GM12878 (cell line): ENCODE data around the gene DNAH3. TPM values are rescaled to one million over a fixed set of nuclear protein-coding genes. Genes with fewer than 3 reads are reported as not detected.

ENCODE experiments used
- ATAC-seq: fragments of 200-7000 bp; cut with Tn5 transposase; 3 replicates; pipeline ENCODE4 v1.9.1; 2020; ENCODE audit warnings: mild to moderate bottlenecking, moderate library complexity
- BruUV-seq: library from RNA; stranded (reverse); fragments of 400-500 nt; replicated peaks from 2 replicates; lab custom pipeline; 2021; lab: Mats Ljungman, UMichigan
- CTCF ChIA-PET: fragments of 300-600 bp; sonication (Branson Sonifier 250); formaldehyde crosslinking; extraction: SDS; loops from one replicate; lab custom pipeline; 2021; ENCODE audit warnings: inconsistent platforms; lab: Yijun Ruan, JAX
- POLR2A ChIA-PET: fragments of 350-600 bp; formaldehyde crosslinking; extraction: SDS; loops from one replicate; lab custom pipeline; 2021; ENCODE audit warnings: inconsistent platforms; lab: Charles Lee
- RAD21 ChIA-PET: fragments of 300-600 bp; sonication (Branson Sonifier 250); formaldehyde crosslinking; loops from one replicate; lab custom pipeline; 2023; ENCODE audit warnings: antibody characterized with exemption; ENCODE audit not compliant: unreplicated experiment; lab: Charles Lee
- SMC1A ChIA-PET: fragments of 300-600 bp; sonication (Branson Sonifier 250); formaldehyde crosslinking; loops from one replicate; lab custom pipeline; 2023; ENCODE audit not compliant: unreplicated experiment, uncharacterized antibody; lab: Charles Lee
- DNase-seq: peaks from one replicate; pipeline ENCODE4 v3.0.0-alpha.2; 2011; ENCODE audit warnings: low read depth, low spot score
- FAIRE-seq: peaks from 3 replicates; lab custom pipeline; 2011; peaks lifted over from hg19 to GRCh38; lab: Jason Lieb, UNC
- H2AFZ ChIP-seq: 2 replicates; pipeline ENCODE4 v1.6.0; 2011; ENCODE audit warnings: low read depth, low read length, control low read depth; ENCODE audit not compliant: control insufficient read depth
- H3K27ac ChIP-seq: 2 replicates; pipeline ENCODE4 v1.5.1; 2011; ENCODE audit warnings: control low read depth; ENCODE audit not compliant: control insufficient read depth, insufficient read depth
- H3K27me3 ChIP-seq, 2 experiments: replicated peaks in 1 of 2; 2 replicates each; pipeline versions ENCODE4 v1.6.0 to v1.6.1; 2011; ENCODE audit warnings: low read length in 1 of 2; ENCODE audit not compliant: control insufficient read depth in 2 of 2, insufficient read depth in 2 of 2
- H3K36me3 ChIP-seq, 2 experiments: 2 replicates each; pipeline ENCODE4 v1.5.1; 2011; ENCODE audit warnings: low read length in 1 of 2; ENCODE audit not compliant: control insufficient read depth in 2 of 2, insufficient read depth in 2 of 2
- H3K4me1 ChIP-seq: 2 replicates; pipeline ENCODE4 v1.6.1; 2011; ENCODE audit warnings: mild to moderate bottlenecking, low read length, moderate library complexity, mixed read lengths; ENCODE audit not compliant: control insufficient read depth, insufficient read depth
- H3K4me2 ChIP-seq: 2 replicates; pipeline ENCODE4 v1.6.0; 2011; ENCODE audit warnings: control low read depth; ENCODE audit not compliant: control insufficient read depth, insufficient read depth
- H3K4me3 ChIP-seq: fragments of 200-600 bp; sonication (generic); 2 replicates; pipeline ENCODE4 v1.5.1; 2016
- H3K79me2 ChIP-seq: 2 replicates; pipeline ENCODE4 v1.6.0; 2011; ENCODE audit warnings: low read length; ENCODE audit not compliant: control insufficient read depth, insufficient read depth
- H3K9ac ChIP-seq: 2 replicates; pipeline ENCODE4 v1.8.0; 2011; ENCODE audit warnings: low read length, control low read depth, mixed read lengths; ENCODE audit not compliant: control insufficient read depth, insufficient read depth
- H3K9me3 ChIP-seq: replicated peaks from 3 replicates; pipeline ENCODE4 v1.5.1; 2011; ENCODE audit warnings: mild to moderate bottlenecking, low read length; ENCODE audit not compliant: control insufficient read depth, insufficient read depth
- H4K20me1 ChIP-seq: 2 replicates; pipeline ENCODE4 v1.6.0; 2011; ENCODE audit not compliant: control insufficient read depth, insufficient read depth
- ATF2 ChIP-seq: IDR thresholded peaks from 2 replicates; pipeline ENCODE4 v1.6.1; 2012; ENCODE audit warnings: low read length, inconsistent platforms
- CEBPZ ChIP-seq: fragments of 150-350 bp; IDR thresholded peaks from 2 replicates; pipeline ENCODE4 v1.6.1; 2016; ENCODE audit warnings: low read depth, low read length
- DPF2 ChIP-seq: fragments of 450-650 bp; IDR thresholded peaks from 2 replicates; pipeline ENCODE4 v1.6.1; 2017; ENCODE audit warnings: mild to moderate bottlenecking
- E2F8 ChIP-seq: fragments of 450-650 bp; IDR thresholded peaks from 2 replicates; pipeline ENCODE4 v1.6.1; 2018; ENCODE audit warnings: mild to moderate bottlenecking, low read depth, moderate library complexity; ENCODE audit not compliant: partially characterized antibody
- EP300 ChIP-seq, 2 experiments: fragments of 150-350 bp in 1 of 2; IDR thresholded peaks; 2 replicates each; pipeline ENCODE4 v1.6.1; 2011 to 2012; ENCODE audit warnings: low read depth in 2 of 2, low read length in 2 of 2, borderline replicate concordance in 1 of 2, improper control_type of control experiment in 1 of 2, inconsistent platforms in 1 of 2; ENCODE audit not compliant: control insufficient read depth in 1 of 2
- FOS ChIP-seq: IDR thresholded peaks from 3 replicates; pipeline ENCODE4 v1.6.1; 2011; ENCODE audit warnings: borderline replicate concordance; ENCODE audit not compliant: insufficient read length; ENCODE audit errors: extremely low read depth
- GATAD2B ChIP-seq: fragments of 450-650 bp; conservative IDR thresholded peaks from 2 replicates; pipeline ENCODE4 v1.6.1; 2017; ENCODE audit warnings: low read depth, mild to moderate bottlenecking, moderate library complexity
- NR2C2 ChIP-seq: IDR thresholded peaks from 2 replicates; pipeline ENCODE4 v1.6.1; 2011; ENCODE audit warnings: borderline replicate concordance, low read depth; ENCODE audit not compliant: control insufficient read depth, insufficient read length
- PAX5 ChIP-seq: IDR thresholded peaks from 2 replicates; pipeline ENCODE4 v1.6.1; 2011; ENCODE audit warnings: low read depth, low read length, borderline replicate concordance
- RELA ChIP-seq: fragments of 450-650 bp; IDR thresholded peaks from 2 replicates; pipeline ENCODE4 v1.8.0; 2014; ENCODE audit warnings: borderline replicate concordance; ENCODE audit not compliant: partially characterized antibody
- SIN3A ChIP-seq: IDR thresholded peaks from 2 replicates; pipeline ENCODE4 v1.6.1; 2012; ENCODE audit warnings: low read depth, low read length, improper control_type of control experiment
- SMAD5 ChIP-seq: IDR thresholded peaks from 2 replicates; pipeline ENCODE4 v1.6.1; 2016; ENCODE audit warnings: antibody characterized with exemption, low read depth
- SMC3 ChIP-seq: IDR thresholded peaks from 2 replicates; pipeline ENCODE4 v1.6.1; 2011; ENCODE audit warnings: low read length, improper control_type of control experiment, borderline replicate concordance
- ZNF207 ChIP-seq: fragments of 450-650 bp; IDR thresholded peaks from 2 replicates; pipeline ENCODE4 v1.6.1; 2014; ENCODE audit warnings: antibody characterized with exemption, mild to moderate bottlenecking, borderline replicate concordance
- WGBS: methylation state at CpG from one replicate; pipeline ENCODE4 v1.1.6; 2016; ENCODE audit warnings: low lambda C conversion rate; ENCODE audit not compliant: insufficient replicate concordance, insufficient coverage; ENCODE audit errors: missing lambda C conversion rate; 5-methylcytosine and 5-hydroxymethylcytosine counted together
- in situ Hi-C: fragments of 300-500 bp; cut with MboI; formaldehyde crosslinking; loops from 9 replicates; pipeline ENCODE4 v1.14.3; 2018; ENCODE audit warnings: mixed read lengths
- intact Hi-C: fragments of 100-400 bp; cut with micrococcal nuclease; formaldehyde crosslinking; loops from one replicate; pipeline ENCODE4 v1.14.2; 2022; ENCODE audit not compliant: unreplicated experiment
- polyA plus RNA-seq, 11 experiments: library from polyadenylated mRNA; depleted of rRNA in 4 of 11; unstranded in 6 of 11; stranded (reverse) in 5 of 11; fragments of >200 nt; fragmentation: Nextera tagmentation in 4 of 11; fragmentation: Illumina TruSeq in 1 of 11; extraction: Ambion mirVana in 4 of 11; extraction: Trizol in 1 of 11; gene quantifications; 1 replicate in 1 of 11; 2 replicates in 10 of 11; pipeline versions ENCODE4 v1.2.1 to v1.2.3, GENCODE V29; 2011 to 2016; ENCODE audit warnings: inconsistent platforms in 2 of 11, missing spikeins in 2 of 11, low read depth in 1 of 11
- total RNA-seq, 4 experiments: library from RNA; depleted of rRNA in 3 of 4; stranded (reverse); fragments of >200 nt in 3 of 4; fragmentation: Illumina TruSeq in 1 of 4; extraction: Trizol in 1 of 4; gene quantifications; 2 replicates each; pipeline versions ENCODE4 v1.2.1 to v1.2.3, GENCODE V29; 2013 to 2021

The DNAH3 gene
- total and polyA plus RNA-seq, 10 of the 15 experiments (the other 5 are each of a cell fraction or from before 2014, with no cell fraction given) = under 0.01 to 0.04 (median 0.04) TPM; not detected in 5

GRCh38 chr16:21125191-21125590 lies 25.5 kb downstream of the DNAH3 start (continued):
- no peak for TF ChIP-seq FOS

GRCh38 chr16:21120976-21121520 lies 29.6 kb downstream of the DNAH3 start:
- no peak for DNase-seq
- ChIA-PET RAD21 (no interaction called here), POLR2A (no interaction called here), SMC1A (no interaction called here), CTCF (interaction anchor here (0.6 kb wide), 1 partner anchor 842 kb away, joined by 3 read pairs; no protein-coding TSS in a partner anchor)
- Histone ChIP-seq H3K4me3 (no peak overlapping the region), H3K4me1 (no peaks in the 10 kb centered on the region), H2AFZ (no peak overlapping the region), H3K36me3 (no peaks in the 10 kb centered on the region), H3K4me2 (no peak overlapping the region), H3K79me2 (no peaks in the 10 kb centered on the region), H3K27me3 (no peaks in the 10 kb centered on the region), H3K9me3 (no peaks in the 10 kb centered on the region; the same call in 2 of the 3 replicates), H3K27ac (no peak overlapping the region), H3K9ac (no peak overlapping the region), H4K20me1 (no peaks in the 10 kb centered on the region)
- FAIRE-seq = no peak
- WGBS = 23% methylated on average over 2 of the region's 2 CpGs
- in situ Hi-C loops (no loop called here), intact Hi-C loops (no loop called here)
- BruUV-seq = no TSS peak
- ATAC-seq = no peak
- TF ChIP-seq RELA (no peak), PAX5 (no peak), SIN3A (no peak), EP300 (IDR thresholded peaks at IDR 0.05; ENCODE audit: borderline replicate concordance in 1 of 2, control insufficient read depth in 1 of 2, low read depth in 2 of 2, low read length in 2 of 2) (no peak), ATF2 (no peak), NR2C2 (no peak), SMC3 (no peak), DPF2 (no peak), CEBPZ (no peak), GATAD2B (no peak), ZNF207 (no peak), SMAD5 (no peak), E2F8 (no peak)
